EL (cell line): Measurements from ENCODE around the gene LYL1.

Source experiments
- DNase-seq: peaks from one replicate; pipeline ENCODE4 v3.0.0-alpha.2; 2016

Gene LYL1

DNA sequence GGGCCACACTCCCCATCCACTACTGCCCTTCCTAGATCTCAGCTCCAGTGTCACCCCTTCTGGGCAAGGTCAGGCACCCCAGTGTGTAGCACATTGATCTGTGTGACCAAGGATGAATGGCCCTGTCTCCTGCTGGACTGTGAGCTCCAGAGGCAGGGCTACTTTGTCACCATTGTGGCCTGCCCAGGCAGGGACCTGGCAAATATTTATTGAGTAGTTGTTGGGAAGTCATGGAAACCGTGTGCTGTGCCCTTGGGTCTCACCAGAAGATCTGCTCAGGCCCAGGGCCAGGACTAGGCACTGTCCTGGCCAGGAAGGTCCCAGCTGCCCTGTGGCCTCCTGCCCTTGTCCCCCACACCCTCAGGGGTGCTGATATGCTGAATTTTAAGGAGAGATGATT is 25.9 kb upstream of the LYL1 start:
- no peak for DNase-seq

DNA sequence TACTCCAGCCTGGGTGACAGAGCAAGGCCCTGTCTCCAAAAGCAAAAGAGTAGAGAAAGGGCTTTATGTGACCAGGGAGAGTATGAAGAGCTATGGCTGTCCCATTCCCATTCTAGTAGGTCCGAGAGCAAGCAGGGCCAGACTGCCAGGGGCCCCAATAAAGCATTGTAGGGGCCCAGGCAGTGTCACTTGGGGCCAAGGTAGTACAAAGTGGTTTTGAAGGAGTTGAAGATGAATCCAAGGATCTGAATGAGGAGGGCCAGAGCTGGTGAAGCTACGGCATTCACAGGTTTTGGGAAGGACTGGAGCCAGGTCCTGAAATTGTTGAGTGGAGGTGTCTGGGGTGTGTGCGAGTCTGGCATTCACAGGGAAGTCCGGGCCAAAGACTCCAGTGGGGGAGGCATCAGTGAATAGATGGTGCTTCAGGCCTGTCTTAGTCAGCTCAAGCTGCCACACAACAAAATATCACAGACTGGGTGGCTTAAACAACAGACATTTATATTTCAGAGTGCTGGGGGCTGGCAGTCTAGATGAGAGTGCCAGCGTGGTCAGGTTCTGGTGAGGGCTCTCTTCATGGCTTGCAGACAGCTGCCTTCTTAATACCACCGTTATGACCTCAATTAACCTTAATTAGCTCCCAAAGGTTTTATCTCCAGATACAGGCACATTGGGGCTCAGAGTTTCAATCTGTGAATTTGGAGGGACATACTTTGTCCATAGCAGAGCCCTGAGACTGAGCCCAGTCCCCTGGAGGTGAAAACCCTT is 25.3 kb upstream of the LYL1 start:
- DNase-seq = no peak

GRCh38 chr19:13127051-13127450 is 24.4 kb upstream of the LYL1 start:
- no peak for DNase-seq

DNA sequence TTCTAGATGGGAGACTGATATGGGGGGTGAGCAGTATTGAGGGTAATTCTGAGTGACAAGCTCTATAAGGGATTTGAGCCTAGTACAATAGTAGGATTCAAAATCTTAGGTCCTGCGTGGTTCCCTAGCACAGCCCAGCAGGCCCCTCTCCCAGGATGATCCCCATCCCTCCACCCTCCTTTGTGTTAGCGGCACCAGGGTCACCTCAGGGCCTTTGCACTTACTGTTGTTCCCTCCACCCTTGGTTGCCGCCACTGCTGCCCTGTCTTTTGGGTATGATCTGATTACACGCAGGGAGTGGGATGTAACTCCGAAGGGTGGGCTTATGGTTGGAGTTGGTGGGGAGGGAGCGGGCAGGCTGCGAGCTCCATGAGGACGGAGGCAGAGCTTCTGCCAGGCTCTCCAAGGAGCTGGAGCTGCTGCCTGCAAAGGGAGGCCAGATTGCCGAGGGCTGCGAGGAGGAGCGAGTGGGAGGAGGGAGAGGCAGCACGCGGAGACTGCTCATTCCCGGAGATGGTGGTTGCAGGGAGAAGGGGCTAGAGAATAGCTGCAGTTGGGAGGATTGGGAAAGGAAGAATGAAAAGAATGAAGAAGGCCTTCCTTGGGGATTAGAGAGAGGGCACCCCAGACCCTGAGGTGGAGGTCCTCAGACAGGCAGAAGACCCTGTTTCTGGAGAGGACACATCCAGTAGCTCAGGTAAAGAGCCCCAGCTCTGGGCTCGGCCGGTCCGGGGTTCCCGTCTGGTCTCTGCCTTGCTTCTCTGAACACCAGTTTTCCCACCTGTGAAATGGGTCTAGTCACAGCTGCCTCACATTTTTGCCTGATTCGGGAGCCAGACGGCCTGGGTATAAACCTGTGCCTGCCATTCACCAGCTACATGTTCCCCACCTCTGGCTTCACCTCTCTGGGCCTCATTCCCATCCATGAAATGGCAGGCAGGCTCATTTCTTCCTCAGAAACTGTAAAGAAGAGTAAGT is 20.6 kb upstream of the LYL1 start:
- no peak for DNase-seq

DNA sequence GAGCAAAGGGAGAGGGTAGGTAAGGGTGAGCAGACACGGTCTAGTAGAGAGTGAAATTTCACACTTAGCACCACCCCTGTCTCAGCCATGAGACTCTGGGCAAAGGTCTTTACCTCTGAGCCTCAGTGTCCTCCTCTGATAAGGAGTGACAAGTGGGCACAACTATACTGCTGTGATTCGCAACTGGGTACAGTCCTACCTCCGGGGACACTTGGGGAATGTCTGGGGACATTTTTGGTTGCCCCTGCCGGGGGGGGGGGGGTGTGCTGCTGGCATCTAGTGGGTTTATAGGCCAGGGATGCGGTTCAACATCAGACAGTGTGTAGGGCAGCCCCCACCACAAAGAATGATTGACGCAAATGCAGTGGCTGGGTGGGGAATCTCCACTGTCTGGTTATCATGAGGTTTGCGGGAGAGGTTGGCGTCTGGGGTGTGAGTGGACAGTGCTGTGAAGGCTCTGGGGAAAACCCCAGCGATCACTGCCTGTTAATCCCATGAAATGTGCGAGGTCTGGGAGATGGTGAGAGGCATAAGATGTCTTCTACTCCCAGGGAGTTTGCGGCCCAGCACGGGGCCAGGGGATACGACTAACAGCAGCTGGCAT is 19.7 kb upstream of the LYL1 start:
- DNase-seq = no peak

GRCh38 chr19:13121551-13122274 is 19.1 kb upstream of the LYL1 start:
- DNase-seq = no peak

DNA sequence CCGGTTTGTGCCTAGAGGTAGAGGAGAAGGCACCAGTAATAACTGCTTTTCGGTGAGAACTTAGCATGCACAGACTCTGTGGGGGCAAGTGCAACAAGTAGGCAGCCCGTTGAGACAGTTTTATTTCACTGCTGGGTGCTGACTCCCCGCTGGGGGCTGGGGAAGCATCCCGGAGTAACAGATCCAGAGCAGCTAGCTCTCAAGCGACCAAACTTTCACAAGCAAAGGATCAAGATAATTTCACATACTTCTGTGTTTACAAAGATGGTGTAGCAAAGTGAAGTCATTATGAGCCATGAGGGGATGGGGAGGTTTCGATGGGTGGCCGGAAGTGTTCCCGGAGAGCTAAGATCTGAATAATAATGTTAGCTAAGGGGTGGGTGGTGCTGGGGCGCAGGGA is 18.2 kb upstream of the LYL1 start:
- DNase-seq = peak; percentile 69

DNA sequence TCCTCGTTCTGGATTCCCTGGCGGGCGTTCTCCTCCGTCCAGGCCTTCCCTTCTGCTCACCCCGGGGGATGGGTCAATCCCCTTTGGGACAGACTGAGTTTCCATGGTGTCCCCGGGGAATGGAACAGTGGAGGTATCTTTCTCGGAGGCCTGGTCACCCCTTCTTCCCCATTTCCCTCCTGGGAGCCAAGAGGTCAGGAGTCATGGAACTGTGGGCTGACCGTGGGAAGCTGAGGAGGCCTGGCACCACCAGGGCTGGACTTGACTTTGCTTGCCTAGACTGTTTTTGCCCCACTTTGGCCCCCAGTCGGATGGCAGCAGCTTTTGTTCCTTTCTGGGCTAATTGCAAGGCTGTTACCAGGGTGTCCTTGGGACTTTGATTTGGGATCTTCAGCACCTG is 17.4 kb upstream of the LYL1 start:
- DNase-seq = no peak

GRCh38 chr19:13119627-13120026 is 17.0 kb upstream of the LYL1 start:
- DNase-seq = peak; percentile 40

DNA sequence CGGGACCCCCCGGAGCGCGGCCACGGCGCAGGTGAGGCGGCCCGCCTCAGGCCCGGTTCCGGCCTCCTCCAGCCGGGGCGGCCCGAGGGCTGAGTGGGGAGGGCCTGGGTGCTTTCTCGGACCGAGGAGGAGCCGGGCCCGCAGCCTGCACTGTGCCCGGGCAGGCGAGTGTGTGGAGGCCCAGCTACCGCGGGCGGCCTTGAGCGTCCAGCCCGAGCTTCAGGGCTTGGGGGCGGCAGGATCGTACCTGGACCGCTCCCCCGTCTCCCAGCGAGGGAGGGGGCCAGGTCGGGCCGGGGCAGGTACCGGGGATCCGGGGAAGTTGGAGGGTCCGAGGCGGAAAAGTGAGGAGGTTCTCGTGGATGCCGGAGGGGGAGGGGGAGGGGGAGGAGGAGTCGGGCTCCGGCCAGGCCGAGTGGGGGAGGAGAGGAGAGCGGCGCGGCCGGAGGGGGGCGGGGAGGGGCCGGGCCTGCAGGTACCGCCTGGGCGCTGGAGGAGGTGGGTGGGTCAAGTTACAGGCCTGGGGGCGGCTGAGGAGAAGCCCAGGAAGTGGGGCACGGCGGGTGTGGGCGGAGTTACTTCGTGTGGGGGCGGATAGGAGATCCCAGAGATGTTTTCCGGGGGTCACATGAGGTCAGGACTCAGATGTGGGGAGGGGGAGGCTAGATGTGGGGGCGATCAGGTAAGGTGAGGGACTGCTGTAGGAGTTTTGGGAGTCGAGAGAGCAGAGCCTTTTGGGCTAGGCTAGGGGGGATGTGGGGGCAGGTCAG is 16.0 kb upstream of the LYL1 start:
- DNase-seq = peak; percentile 66

- peak; percentile 90 for DNase-seq
These were observed 15.2 kb upstream of the LYL1 start, which contains the start of gene NACC1 for GRCh38 chr19:13117772-13118423. NACC1 (plus strand) TSS chr19:13118264; CDS start chr19:13135208, 16,944 bp downstream.

DNA sequence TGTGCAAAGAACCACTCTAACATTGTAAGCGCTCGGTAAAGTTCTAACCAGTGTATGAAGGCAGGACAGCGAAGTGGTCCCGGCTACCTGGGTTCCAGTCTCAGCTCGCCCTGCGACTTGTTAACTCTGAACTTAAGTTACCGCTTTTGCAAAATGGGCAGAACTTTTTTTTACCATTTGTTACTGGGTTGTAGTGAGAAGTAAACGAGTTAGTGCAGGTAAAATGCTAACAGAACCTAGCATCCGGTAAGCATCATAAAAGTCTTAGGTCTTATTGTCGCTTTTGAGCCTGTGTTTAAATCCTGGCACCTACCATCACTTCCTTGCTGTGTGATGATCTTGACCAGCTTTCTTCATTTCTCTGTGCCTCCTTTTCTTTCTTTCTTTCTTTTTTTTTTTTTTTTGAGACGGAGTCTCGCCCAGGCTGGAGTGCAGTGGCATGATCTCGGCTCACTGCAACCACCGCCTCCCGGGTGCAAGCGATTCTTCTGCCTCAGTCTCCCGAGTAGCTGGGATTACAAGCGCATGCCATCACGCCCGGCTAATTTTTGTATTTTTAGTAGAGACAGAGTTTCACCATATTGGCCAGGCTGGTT is 14.6 kb upstream of the LYL1 start:
- no peak for DNase-seq

- DNase-seq = peak; percentile 93
These were observed 13.9 kb upstream of the LYL1 start, which contains the start of gene TRMT1 for GRCh38 chr19:13116282-13117175. TRMT1 (minus strand) TSS chr19:13116740; CDS start chr19:13116399, 341 bp downstream.

DNA sequence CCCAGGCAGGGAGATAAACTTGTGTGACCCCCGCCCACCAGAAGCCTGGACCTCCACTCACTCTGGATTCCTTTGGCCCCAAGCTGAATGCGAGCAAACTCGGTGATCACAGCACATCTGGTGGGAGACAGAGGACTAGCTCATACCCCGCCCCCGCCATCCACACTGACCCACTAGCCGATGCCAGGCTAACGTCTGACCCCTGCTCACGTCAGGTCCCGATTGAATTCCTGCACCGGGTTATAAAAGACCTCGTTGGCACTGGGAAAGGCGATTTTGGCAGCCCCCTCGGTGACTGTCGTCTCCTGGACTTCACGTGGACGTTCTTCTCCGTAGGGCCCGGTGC is 13.3 kb upstream of the LYL1 start:
- no peak for DNase-seq

DNA sequence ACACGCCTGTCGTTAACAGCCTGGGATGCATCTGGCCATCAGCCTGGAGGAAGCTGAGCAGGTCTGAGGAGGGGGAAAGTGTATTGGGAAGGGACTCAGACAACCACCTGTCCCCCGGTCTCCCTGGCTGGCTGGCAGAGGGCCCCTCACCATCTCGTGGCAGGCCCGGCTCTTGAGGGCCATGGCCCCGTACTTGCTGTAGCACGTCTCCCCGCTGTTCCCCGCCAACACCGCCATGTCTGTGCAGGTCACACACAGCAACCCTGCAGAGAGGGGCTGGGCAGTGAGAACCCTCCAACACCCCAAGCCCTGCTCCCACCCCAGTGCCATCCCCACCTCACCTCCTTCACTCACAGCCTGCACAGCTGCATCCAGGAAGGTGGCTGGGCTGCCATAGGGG is 9.9 kb upstream of the LYL1 start:
- no peak for DNase-seq

DNA sequence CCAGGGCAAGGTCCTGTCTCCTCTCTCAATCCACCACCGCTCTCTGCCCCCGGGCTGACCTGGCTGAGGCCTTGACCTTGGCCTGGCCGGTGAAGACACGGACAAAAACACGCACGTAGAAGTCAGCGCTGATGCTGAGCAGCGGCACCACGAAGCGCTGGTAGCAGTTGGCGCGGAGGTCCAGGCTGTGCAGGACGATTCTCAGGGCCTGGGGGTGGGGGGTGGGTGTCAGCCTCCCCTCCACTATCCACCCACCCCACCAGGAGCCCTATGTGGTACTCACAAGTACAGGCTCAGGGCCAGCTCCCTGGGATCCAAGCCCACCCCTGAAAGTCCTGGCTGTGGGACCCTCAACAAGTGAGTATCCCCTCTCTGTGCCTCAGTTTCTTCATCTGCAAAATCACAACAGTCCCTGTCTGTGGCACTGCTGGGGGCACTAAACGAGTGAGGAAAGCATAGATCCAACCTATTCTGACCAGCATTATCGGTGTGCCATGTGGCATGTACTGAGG is 7.5 kb upstream of the LYL1 start:
- no peak for DNase-seq

DNA sequence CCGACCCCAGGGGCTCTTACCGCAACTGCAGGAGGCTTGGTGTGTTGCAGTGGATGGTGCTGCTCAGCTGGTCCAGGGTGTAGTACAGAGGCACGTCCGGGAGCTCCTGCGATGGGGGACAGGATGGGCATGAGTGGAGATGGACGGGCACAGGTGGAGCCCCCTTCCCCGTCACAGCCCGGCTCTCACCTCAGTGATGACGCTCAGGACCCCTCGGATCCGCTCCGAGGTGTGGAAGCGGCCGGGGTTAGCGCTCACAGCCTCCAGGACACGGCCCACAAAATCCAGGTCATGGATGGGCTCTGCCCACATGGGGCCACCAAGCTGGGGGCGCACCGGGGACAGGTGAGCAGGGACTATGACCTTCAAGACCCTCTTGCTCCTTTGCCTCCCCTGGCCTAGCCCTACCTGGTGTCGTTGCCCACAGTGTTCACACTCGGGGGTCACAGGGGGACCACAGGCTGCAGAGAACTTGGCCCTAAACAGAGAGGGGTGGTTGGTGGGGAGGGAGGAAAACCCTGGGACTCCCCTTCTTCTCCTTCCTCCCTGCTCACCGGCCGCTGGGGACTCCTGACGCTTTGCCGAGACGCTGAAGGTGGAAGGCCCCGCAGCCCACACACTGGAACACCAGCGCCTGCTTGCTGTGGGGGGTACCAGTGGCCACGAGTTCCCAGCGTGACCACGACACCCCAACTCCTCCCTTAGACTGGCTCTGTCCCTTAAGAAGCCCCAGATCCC is 6.9 kb upstream of the LYL1 start:
- DNase-seq = no peak

DNA sequence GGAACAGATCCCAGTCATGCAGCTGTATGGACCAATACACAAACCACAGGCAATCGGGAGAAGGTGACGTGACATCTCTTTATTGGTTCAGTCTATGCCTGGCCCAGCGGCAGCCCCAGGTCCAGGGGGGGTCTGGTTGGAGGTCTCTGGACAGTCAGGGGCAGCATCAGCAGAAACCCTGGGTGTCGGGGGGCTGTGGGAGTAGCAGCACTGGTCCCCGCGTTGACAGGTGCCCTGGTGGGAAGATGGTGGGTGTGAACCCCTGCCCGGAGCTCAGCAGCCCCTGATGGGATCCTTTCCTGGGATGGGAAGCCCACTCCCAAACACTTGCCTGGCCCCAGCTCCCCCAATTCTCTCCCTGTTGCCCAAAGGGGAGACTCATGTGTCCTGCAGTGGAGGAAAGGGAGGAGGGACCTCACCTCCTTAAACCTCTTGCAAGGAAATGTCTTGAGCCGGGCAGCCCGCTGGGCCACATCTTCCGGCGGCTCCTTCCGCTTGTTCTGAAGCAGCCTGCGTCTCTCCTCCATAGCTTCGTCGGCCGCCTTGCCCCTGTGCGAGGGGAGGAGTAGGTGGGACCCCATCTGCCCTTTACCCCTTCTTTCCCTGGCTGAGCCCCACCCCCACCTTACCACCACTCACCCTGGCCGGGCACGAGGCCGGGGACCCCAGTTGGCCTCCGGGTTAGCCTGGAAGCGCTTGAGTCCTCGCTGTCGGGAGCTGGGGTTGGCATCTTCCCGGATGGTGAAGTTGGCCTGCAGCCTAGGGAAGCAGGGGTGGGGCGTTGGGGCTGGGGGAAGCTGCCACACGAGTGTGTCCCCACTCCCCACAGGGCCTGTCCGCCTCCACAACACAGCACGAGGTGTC is 2.4 kb upstream of the LYL1 start:
- no peak for DNase-seq
